OCI-LY1 (cell line): ENCODE results near the gene PCA3.

Experiments used
- H2AFZ ChIP-seq: fragments of 200-600 bp; sonication (generic), shearing (Covaris generic); 2 replicates; pipeline ENCODE4 v1.6.0; 2014; ENCODE audit warnings: antibody characterized with exemption, mild to moderate bottlenecking, low read length
- H3F3A ChIP-seq: fragments of 200-600 bp; sonication (generic), shearing (Covaris generic); 2 replicates; pipeline ENCODE4 v1.6.0; 2014; ENCODE audit warnings: mild to moderate bottlenecking, antibody characterized with exemption, low read length, moderate library complexity; ENCODE audit not compliant: insufficient read depth
- H3K27ac ChIP-seq: fragments of 200-600 bp; sonication (generic); 2 replicates; pipeline ENCODE4 v1.5.1; 2014; ENCODE audit warnings: low read length, mixed run types, mild to moderate bottlenecking, low read depth; ENCODE audit not compliant: poor library complexity, severe bottlenecking
- H3K27me3 ChIP-seq: fragments of 200-600 bp; sonication (generic); 2 replicates; pipeline ENCODE4 v1.6.0; 2014; ENCODE audit warnings: antibody characterized with exemption, mild to moderate bottlenecking, low read length, moderate library complexity; ENCODE audit not compliant: insufficient read depth
- H3K36me3 ChIP-seq: fragments of 200-600 bp; sonication (generic); 2 replicates; pipeline ENCODE4 v1.6.1; 2014; ENCODE audit warnings: mild to moderate bottlenecking, antibody characterized with exemption, low read length, moderate library complexity, mixed read lengths; ENCODE audit not compliant: insufficient read depth
- H3K4me1 ChIP-seq: fragments of 200-600 bp; sonication (generic); 2 replicates; pipeline ENCODE4 v1.5.1; 2014; ENCODE audit warnings: mild to moderate bottlenecking, low read length, moderate library complexity; ENCODE audit not compliant: insufficient read depth, severe bottlenecking
- H3K4me2 ChIP-seq: fragments of 200-600 bp; sonication (generic), shearing (Covaris generic); 2 replicates; pipeline ENCODE4 v1.6.1; 2014; ENCODE audit warnings: low read length
- H3K4me3 ChIP-seq: fragments of 200-600 bp; sonication (generic); 2 replicates; pipeline ENCODE4 v1.5.1; 2014; ENCODE audit warnings: low read length, low read depth, mild to moderate bottlenecking, mixed read lengths; ENCODE audit not compliant: poor library complexity, severe bottlenecking
- H3K79me2 ChIP-seq: fragments of 200-600 bp; shearing (Covaris generic); 2 replicates; pipeline ENCODE4 v1.6.1; 2016; ENCODE audit warnings: mixed run types, low read length, mixed read lengths; ENCODE audit not compliant: insufficient read depth
- H3K9ac ChIP-seq: fragments of 200-600 bp; sonication (generic), shearing (Covaris generic); 2 replicates; pipeline ENCODE4 v1.6.1; 2014; ENCODE audit warnings: mild to moderate bottlenecking, low read length, mixed read lengths
- H3K9me2 ChIP-seq: fragments of 200-600 bp; sonication (generic), shearing (Covaris generic); 2 replicates; pipeline ENCODE4 v1.6.1; 2014; ENCODE audit warnings: low read depth, mild to moderate bottlenecking, low read length, mixed read lengths
- H3K9me3 ChIP-seq: fragments of 200-600 bp; shearing (Covaris generic); 2 replicates; pipeline ENCODE4 v1.6.1; 2014; ENCODE audit warnings: low read length, mixed read lengths
- H4K20me1 ChIP-seq: fragments of 200-600 bp; sonication (generic), shearing (Covaris generic); 2 replicates; pipeline ENCODE4 v1.6.0; 2016; ENCODE audit warnings: mild to moderate bottlenecking, low read length; ENCODE audit not compliant: insufficient read depth
- EZH2 ChIP-seq: fragments of 200-600 bp; sonication (generic), shearing (Covaris generic); IDR thresholded peaks from 2 replicates; pipeline ENCODE4 v1.8.0; 2017; ENCODE audit warnings: borderline replicate concordance, mixed run types, mild to moderate bottlenecking, antibody characterized with exemption, low read length, moderate library complexity, mixed read lengths
- TF ChIP-seq, protein P1 (sequence below): fragments of 200-600 bp; sonication (generic), shearing (Covaris generic); IDR thresholded peaks from 2 replicates; pipeline ENCODE4 v1.5.1; 2017; ENCODE audit warnings: mild to moderate bottlenecking, antibody characterized with exemption, low read length, moderate library complexity, mixed read lengths

PCA3 gene

DNA sequence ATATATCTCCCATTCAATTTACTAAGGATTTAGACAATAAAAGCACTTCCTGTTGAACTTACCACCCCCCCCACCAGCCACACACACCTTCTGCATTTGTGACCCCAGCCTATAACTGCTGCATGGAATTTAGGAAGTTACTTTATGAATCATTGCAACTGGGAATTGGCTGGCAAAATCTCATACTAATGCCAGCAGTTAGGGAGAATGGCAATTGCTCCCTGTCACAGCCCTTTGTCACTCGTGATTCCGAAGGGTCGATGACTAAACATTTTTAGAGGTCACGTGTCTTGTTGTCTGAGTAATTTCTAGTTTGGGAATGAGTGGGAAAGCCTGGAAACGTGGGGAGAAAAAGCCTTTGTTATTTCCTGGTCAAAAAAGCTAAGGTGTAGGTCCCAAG, 46.6 kb upstream of the PCA3 start:
- H2AFZ ChIP-seq = no peak overlapping the region
- no peaks in the 10 kb centered on the region for H3K36me3 ChIP-seq
- TF ChIP-seq, protein P1, sequence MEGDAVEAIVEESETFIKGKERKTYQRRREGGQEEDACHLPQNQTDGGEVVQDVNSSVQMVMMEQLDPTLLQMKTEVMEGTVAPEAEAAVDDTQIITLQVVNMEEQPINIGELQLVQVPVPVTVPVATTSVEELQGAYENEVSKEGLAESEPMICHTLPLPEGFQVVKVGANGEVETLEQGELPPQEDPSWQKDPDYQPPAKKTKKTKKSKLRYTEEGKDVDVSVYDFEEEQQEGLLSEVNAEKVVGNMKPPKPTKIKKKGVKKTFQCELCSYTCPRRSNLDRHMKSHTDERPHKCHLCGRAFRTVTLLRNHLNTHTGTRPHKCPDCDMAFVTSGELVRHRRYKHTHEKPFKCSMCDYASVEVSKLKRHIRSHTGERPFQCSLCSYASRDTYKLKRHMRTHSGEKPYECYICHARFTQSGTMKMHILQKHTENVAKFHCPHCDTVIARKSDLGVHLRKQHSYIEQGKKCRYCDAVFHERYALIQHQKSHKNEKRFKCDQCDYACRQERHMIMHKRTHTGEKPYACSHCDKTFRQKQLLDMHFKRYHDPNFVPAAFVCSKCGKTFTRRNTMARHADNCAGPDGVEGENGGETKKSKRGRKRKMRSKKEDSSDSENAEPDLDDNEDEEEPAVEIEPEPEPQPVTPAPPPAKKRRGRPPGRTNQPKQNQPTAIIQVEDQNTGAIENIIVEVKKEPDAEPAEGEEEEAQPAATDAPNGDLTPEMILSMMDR = no peak
- TF ChIP-seq EZH2 = no peak
- no peak overlapping the region for H3K9ac ChIP-seq
- no peak overlapping the region for H3K4me2 ChIP-seq
- no peaks in the 10 kb centered on the region for H3K9me3 ChIP-seq
- no peaks in the 10 kb centered on the region for H3K9me2 ChIP-seq
- peaks cover 6% of the 10 kb centered on the region; the same call in 1 of the 2 replicates for H3K27me3 ChIP-seq
- H3K27ac ChIP-seq = no peak overlapping the region
- H3K4me3 ChIP-seq = no peak overlapping the region
- no peaks in the 10 kb centered on the region for H3K79me2 ChIP-seq
- H4K20me1 ChIP-seq = no peaks in the 10 kb centered on the region
- H3F3A ChIP-seq = no peaks in the 10 kb centered on the region
- H3K4me1 ChIP-seq = no peaks in the 10 kb centered on the region

DNA sequence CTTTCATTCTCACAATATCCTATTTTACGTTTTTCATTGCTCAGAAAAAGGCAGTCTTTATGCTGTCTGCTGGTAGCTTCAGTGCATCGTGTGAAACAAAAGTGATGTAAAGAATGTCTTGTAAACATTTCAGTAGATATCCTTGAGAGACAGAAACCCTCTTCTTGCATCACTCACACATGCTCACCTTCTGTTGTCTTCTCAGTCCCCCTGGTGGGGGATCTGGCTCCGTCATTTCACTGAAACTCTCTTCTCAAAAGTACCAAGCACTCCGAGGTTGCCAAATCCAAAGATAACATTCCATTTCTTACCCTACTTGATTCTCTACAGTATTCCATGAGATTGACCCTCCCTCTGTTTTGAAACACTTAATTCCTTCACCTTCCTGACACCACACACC, 46.1 kb upstream of the PCA3 start:
- Histone ChIP-seq H3K9ac (no peak overlapping the region), H3K9me3 (no peaks in the 10 kb centered on the region), H3K36me3 (no peaks in the 10 kb centered on the region), H3K4me2 (no peak overlapping the region), H3K27me3 (peaks cover 6% of the 10 kb centered on the region; the same call in 1 of the 2 replicates), H4K20me1 (no peaks in the 10 kb centered on the region), H3F3A (no peaks in the 10 kb centered on the region), H3K4me3 (no peak overlapping the region), H3K79me2 (no peaks in the 10 kb centered on the region), H3K4me1 (no peaks in the 10 kb centered on the region), H2AFZ (no peak overlapping the region), H3K9me2 (no peaks in the 10 kb centered on the region), H3K27ac (no peak overlapping the region)
- no peak for TF ChIP-seq EZH2
- TF ChIP-seq, protein P1 = peak; percentile 14; the same call in 1 of the 2 replicates

DNA sequence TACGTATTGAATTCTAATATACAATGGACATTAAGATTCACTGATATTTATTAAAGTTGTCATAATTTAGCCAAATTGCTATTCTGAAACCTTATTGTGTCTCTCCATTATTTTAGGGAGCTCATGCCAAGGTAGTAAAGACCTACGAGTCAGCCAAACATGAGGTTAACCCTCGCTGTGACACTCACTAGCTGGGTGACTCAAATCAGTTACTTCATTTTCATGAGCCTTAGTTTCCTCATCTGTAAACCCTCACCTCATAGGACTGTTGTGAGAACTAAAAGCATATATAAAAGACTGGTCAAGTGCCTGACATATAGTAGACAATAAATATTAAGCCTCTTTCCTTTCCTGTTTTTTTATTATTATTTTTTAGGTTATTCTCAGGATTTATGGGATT, 44.0 kb upstream of the PCA3 start:
- peaks cover 6% of the 10 kb centered on the region; the same call in 1 of the 2 replicates for H3K27me3 ChIP-seq
- no peak overlapping the region for H3K4me2 ChIP-seq
- no peaks in the 10 kb centered on the region for H3K36me3 ChIP-seq
- H3K9me3 ChIP-seq = no peaks in the 10 kb centered on the region
- no peaks in the 10 kb centered on the region for H3K4me1 ChIP-seq
- no peaks in the 10 kb centered on the region for H4K20me1 ChIP-seq
- no peak overlapping the region for H3K4me3 ChIP-seq
- no peaks in the 10 kb centered on the region for H3F3A ChIP-seq
- H3K9ac ChIP-seq = no peak overlapping the region
- H3K9me2 ChIP-seq = no peaks in the 10 kb centered on the region
- no peak overlapping the region for H3K27ac ChIP-seq
- no peak overlapping the region for H2AFZ ChIP-seq
- TF ChIP-seq, protein P1 = no peak
- TF ChIP-seq EZH2 = no peak
- H3K79me2 ChIP-seq = no peaks in the 10 kb centered on the region
